Right renal cortex interstitium (tissue), 3 donors: ENCODE data around the gene CACTIN. TPM values are rescaled to one million over a fixed set of nuclear protein-coding genes. Genes with fewer than 3 reads are reported as not detected.
"Not testable (repeated sequence)": the region's sequence is repeated elsewhere in the genome, so short reads cannot be mapped to it uniquely, and the experiment has no call there.

Experiments
- DNase-seq, 3 donors: peaks; one replicate each; pipeline ENCODE4 v3.0.0-alpha.2; 2013; ENCODE audit warnings: low read depth in 3 of 3, low spot score in 2 of 3
- polyA plus RNA-seq, 3 donors: library from polyadenylated mRNA; unstranded; fragments of 120-200 nt; gene quantifications; one replicate each; pipeline ENCODE4 v1.2.1, GENCODE V29; 2013; ENCODE audit not compliant: insufficient read length in 3 of 3

Gene CACTIN
- polyA plus RNA-seq, 3 donors, result 17.8 to 19.3 (median 18.6) TPM

GRCh38 chr19:3601021-3601420 lies 25.6 kb downstream of the CACTIN start:
- DNase-seq, result no peak

- DNase-seq, result no peak
These were observed 26.8 kb downstream of the CACTIN start for GRCh38 chr19:3599776-3600187.

GRCh38 chr19:3595521-3596061 lies 31.0 kb downstream of the CACTIN start:
- DNase-seq, result no peak

GRCh38 chr19:3593156-3593555 lies 33.4 kb downstream of the CACTIN start:
- no peak for DNase-seq

GRCh38 chr19:3591876-3592613 lies 34.5 kb downstream of the CACTIN start:
- no peak for DNase-seq

GRCh38 chr19:3590991-3591659 lies 35.5 kb downstream of the CACTIN start:
- no peak for DNase-seq

- no peak for DNase-seq
These were observed 36.6 kb downstream of the CACTIN start for GRCh38 chr19:3589949-3590348.

GRCh38 chr19:3589439-3589838 lies 37.2 kb downstream of the CACTIN start:
- DNase-seq, result no peak

GRCh38 chr19:3586707-3587346 lies 39.8 kb downstream of the CACTIN start:
- no peak for DNase-seq

GRCh38 chr19:3586127-3586626 lies 40.4 kb downstream of the CACTIN start:
- no peak for DNase-seq

GRCh38 chr19:3585301-3586126 lies 41.1 kb downstream of the CACTIN start, which contains the start of gene GIPC3:
Gene GIPC3 (plus strand): TSS chr19:3585478. CDS start chr19:3585598, 120 bp downstream.
- no peak for DNase-seq

GRCh38 chr19:3584036-3584802 lies 42.4 kb downstream of the CACTIN start:
- not testable (repeated sequence) for DNase-seq

GRCh38 chr19:3581792-3582191 lies 44.8 kb downstream of the CACTIN start:
- not testable (repeated sequence) for DNase-seq

- DNase-seq, result no peak
These were observed 46.2 kb downstream of the CACTIN start for GRCh38 chr19:3580156-3580934.

GRCh38 chr19:3578390-3578789 lies 48.2 kb downstream of the CACTIN start:
- DNase-seq, result no peak

GRCh38 chr19:3577723-3578344 lies 48.8 kb downstream of the CACTIN start:
- no peak for DNase-seq

GRCh38 chr19:3576696-3577443 lies 49.7 kb downstream of the CACTIN start:
- DNase-seq, result no peak
